OCI-LY1 (cell line): ENCODE data around the gene ADCY4.

Source experiments
- CTCF ChIP-seq: fragments of 200-600 bp; sonication (generic), shearing (Covaris generic); IDR thresholded peaks from 2 replicates; pipeline ENCODE4 v1.5.1; 2017; ENCODE audit warnings: mild to moderate bottlenecking, antibody characterized with exemption, low read length, moderate library complexity, mixed read lengths
- EZH2 ChIP-seq: fragments of 200-600 bp; sonication (generic), shearing (Covaris generic); IDR thresholded peaks from 2 replicates; pipeline ENCODE4 v1.8.0; 2017; ENCODE audit warnings: borderline replicate concordance, mixed run types, mild to moderate bottlenecking, antibody characterized with exemption, low read length, moderate library complexity, mixed read lengths

- TF ChIP-seq EZH2 (no peak), CTCF (no peak)
Observed at GRCh38 chr14:24368212-24368561, 33.3 kb upstream of the ADCY4 start.
